DMS153 (cell line): ENCODE results near the gene IGSF9B.

Experiments
- DNase-seq: peaks from one replicate; lab custom pipeline; 2025; lab: John Stamatoyannopoulos, UW

The IGSF9B gene

DNA sequence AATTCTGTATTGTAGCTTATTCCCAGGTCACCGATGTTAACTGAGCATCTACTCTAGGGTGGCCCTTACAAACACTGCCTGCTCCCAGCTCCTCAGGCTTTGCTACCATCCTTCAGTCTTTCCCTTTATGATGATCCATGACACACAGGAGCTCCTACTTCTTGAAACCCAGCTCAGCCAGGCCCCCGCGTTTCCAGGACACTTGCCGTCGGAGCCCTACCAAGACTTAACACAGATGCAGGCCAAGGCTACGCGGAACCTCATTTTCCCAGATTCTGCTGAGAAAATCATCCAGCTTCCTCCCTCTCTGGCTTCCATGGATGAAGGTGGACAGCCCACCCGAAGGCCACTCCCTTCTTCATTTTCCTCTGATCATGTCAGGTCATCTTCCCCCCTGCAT, 18.6 kb downstream of the IGSF9B start:
- DNase-seq, result no peak

DNA sequence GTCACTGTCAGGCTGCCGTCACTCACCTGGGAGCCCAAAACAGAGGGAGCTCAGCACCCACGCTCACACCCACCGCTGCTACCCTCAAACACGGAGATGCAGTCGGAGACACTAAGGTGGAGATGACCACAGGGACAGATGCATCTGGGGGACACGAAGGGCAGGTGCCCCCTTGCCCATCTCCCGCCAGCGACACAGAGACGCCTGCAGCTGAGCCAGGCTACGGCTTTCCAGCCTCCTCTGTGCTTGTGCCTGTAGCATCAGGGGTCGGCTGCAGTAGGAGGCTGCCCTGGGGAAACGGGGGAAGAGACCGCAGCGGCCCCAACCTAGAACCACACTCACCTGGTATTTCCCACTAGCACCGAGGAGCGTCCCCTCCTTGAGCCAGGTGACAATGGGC, 19.3 kb downstream of the IGSF9B start:
- DNase-seq, result no peak

DNA sequence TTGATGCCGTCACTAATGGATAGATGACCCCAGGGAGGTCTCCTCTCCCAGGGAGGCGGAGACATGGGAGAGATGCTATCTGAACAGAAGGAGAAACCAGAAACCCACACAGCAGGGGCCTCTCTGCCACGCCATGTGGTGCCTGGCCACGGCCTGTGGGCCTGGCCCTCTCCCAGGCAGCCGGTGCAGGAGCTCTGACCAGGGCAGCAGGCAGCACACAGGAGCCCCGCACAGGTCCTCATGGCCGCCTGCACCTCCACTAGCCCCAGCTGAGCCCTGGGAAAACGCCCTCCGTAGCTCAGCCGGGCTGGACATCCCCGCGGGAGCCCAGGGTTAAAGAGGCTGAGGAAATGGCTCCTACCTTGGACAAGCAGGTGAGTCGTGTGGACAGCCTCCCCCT, 19.8 kb downstream of the IGSF9B start:
- no peak for DNase-seq

DNA sequence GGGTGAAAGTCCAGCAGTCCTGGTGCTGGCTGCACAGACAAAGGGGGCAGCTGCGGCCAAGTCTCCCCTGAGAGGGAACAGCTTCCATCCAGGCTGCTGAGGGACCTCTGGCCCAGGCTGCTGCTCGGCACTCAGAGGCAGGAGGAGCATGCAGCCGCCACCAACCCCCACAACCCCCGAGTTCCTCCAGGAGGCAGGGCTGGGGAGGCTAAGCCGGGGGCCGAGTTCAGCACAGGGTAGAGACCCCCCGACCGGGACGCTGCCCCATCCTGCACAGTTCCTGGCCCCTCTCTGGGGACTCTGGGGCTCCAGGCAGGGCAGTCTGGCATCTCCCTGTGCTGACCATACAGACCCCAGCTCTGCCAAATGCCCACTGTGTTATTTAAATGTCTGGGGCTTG, 20.2 kb downstream of the IGSF9B start:
- no peak for DNase-seq

DNA sequence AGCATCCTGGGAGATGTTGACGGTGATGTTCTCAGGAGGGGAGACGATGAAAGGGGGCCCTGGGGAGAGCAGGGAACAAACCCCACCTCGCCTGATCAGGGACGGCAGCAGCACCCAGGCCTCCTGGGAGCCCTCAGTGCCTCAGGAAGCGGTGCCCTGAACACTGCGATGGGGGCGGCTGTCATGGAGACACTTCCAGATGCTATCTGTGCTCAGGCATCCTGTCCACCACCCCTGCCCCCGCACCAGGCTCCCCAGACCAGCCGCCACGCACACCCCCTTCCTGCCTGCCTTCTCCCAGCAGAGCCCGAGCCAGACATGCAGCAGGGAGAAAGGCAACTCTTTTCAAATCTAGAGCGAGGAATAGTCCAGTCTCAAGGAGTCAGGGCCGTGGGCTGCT, 20.6 kb downstream of the IGSF9B start:
- no peak for DNase-seq

DNA sequence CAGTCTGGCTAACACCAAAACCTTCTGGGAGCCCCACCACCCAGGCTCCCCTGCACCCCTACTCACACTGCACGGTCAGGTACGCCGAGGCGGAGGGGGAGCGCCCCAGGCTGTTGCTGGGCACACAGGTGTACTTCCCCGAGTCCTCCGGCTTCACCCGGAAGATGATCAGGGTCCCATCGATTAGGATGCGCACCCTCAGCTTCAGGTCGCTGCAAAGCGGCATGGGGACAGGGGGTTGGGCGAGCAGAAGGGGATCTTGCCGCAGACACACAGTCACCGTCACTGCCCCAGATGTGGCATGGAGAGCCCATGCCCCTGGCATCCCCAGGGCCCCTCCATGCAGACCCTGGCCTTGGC, 21.2 kb downstream of the IGSF9B start:
- no peak for DNase-seq

DNA sequence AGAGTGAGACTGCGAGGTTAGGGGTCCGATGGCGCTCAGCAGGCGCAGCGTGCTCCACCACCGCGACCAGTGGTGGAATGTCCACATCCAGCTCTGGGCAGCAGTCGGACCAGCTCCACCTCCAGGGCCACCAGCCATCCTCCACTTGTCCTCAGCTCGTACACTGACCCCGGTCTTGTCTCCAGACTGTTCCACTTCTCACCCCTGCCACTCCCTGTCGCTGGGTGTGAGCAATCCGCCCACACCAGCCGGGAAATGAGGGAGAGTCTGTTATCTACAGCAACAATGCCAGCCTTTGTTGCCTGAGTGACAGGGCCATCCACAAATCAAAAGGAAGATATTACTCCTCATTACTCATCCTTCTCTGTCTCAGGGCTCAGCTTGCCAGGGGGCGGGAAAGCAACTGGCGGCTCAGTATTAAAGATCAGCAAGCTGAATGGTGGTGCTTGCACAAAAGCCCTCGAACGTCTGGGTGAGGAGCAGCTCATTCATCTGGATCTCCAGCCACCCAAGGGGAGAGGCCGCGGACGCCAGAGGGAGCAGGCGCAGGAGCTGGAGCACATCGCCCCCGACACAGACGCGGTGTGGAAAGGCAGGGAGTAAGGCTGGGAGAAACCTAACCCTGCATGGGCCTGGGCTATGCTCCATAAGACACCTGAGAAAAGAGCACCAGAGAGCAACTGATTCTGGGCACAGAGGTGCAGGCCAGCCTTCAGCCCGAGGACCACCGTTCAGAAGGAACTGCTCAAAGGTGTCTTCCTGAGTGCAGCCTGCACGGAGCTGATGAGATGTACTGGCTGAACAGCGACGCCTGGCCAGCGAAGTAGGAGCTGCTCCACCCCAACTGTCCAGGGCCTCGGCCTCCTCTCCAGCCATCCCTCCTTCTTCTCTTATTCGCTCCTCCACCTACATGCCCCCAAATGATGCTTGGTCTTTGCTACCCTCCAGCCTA, 21.9 kb downstream of the IGSF9B start:
- DNase-seq, result no peak

DNA sequence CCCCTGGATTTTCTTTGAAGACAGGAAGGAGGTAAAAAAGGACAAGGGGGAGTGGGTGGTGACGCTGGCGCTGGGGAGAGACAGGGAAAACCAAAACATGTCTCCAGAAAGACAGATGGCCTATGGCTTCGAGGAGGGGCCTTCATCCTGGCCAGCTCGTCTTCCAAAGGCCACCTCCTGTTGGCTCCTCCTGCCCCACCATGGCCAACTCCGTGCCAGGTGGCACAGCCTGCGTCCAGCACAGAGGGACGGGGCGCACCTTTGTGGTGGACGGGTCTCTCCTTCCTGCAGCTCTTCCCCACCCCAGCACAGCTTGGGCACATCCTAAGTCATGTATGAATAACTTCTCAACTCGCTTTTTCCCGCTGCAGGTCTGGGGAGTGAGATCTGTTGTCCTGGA, 22.7 kb downstream of the IGSF9B start:
- DNase-seq, result no peak

DNA sequence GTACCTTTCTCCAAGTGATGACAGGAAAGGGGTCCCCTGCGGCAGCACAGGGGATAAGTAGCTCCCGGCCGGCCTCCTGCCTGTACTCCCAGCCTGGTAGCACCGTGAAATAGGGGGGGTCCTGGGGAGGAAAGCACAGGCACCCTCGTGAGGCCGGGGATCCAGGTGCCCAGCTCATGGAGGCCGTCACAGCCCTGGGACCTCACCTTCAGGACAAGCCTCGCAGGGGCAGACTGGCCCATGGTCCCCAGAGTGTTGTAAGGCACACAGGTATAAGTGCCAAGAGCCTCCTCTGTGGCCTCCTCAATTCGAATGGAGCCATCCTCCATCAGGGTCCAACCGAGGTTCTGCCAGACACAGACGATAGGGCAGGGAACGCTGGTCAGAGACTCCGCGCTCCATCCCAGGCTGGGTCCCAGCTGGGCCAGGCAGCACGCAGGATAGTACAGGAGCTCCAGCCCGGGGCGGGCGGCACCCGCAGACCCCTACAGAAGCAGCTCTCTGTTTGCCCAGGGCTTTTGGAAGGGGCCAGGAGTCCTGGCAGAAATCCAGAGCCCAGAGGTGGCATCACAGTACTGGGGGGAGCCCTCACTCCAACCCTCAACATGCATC, 25.2 kb downstream of the IGSF9B start:
- DNase-seq, result no peak

DNA sequence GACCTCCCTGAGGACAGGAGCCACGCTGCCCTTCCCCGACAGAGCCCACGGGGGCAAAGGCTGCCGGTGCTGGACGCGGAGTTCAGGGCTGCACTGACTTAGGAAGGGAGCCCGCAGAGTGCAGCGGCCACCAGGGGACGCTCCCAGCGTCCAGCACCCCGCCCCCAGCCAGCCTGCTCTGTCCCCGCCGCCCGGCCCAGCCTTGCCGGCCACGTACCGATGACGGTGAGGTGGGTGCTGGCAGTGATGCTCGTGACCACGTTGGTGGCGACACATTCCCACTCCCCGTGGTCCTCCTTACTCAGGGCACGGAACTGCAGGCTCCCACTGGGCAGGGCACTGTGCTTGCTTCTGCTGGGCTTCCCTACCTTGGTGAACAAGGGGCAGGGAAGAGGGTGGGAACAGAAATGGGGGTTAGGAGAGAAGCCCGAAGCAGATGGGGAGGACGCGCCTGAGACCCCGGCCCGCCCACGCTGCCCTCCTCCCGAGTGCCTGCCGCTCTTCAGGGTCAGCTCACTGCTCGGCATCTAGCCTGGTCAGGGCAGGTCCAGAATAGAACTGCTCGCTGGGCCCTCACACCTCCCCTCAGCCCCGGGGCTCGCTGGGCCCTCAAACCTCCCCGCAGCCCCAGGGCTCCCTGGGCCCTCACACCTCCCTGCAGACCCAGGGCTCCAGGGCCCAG, 25.9 kb downstream of the IGSF9B start:
- DNase-seq, result no peak

DNA sequence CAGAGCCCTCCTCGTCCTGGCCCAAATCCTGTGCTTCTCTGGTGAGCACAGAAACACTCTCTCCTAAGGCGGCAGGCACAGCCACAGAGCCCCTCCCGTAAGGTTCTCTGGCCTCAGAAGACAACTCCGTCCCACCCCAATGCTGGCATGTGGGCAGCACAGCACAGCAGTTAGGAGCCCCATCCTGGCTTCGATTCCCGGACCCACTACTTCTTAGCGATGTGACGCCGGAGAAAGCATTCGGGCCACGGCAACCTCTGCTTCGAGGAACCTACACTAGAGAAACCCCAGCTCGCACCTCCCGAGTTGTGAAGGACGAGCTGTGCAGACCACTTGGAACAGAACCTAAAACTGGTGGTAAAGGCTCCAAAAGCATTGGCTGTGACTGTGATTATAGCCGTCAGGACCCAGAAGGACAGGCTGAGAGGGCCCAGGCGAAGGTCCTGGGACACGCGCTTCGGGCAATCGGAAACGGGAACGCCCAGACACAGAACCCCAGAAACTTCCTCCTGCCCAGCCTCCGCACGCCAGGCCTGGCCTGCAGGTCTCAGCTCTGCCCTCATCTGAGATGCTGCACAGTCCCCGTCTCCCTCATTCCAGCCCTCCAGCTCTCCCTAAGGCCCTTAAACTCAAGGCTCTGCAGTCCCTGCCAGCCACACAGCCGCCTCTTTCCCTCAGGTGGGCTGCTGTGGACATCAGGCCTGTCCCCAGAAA, 26.6 kb downstream of the IGSF9B start:
- DNase-seq, result no peak

DNA sequence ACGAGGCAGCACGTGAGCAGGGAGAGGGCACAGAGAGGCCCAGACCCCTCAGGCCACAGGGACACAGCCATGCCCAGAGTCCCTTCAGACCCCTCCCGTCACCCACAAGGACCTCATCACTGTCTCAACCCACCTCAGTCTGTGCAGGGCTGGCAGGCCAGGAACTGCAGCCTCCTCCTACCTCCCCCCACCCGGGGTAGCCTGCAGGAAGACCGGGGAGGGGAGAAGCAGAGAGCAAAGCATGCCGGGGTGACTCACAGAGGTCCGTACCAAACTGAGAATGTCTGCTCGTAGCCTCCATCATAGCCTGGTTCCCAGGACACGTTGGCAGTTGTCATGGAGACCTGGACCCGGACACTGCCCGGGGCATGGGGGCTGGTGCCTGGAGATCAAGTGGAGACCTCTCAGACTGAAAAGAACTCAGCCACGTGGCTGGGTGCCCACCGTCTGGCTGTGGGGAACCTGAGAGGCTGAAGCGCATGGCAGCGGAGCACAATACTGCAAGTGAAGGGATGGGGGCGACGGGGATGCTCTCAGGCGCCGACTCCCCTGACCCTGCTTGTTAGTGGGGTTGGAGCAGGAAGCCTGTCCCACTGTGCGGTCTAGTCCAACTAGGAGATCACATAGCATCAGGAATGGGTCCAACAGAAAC, 27.2 kb downstream of the IGSF9B start:
- DNase-seq, result no peak

DNA sequence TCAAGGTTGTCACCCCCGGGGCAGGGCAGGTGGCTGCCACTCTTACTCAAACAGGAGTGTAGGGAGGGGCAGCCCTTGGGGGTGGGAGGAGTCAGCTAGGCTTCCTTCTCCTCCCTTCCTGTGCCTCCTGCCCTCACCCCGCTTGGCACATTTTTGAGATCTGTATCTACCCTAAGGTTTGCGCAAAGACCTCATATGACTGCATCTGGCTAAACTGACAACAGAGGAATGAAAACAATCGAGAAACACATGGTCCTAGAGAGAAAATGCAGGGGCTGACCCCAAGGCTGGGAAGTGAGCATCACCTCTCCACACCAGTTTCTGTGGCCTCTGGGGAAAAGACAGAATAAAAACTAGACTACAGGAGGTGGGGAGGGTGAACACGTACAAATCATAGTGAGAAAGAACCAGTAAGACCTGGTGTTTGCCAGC, 28.1 kb downstream of the IGSF9B start:
- peak; percentile 47 for DNase-seq

DNA sequence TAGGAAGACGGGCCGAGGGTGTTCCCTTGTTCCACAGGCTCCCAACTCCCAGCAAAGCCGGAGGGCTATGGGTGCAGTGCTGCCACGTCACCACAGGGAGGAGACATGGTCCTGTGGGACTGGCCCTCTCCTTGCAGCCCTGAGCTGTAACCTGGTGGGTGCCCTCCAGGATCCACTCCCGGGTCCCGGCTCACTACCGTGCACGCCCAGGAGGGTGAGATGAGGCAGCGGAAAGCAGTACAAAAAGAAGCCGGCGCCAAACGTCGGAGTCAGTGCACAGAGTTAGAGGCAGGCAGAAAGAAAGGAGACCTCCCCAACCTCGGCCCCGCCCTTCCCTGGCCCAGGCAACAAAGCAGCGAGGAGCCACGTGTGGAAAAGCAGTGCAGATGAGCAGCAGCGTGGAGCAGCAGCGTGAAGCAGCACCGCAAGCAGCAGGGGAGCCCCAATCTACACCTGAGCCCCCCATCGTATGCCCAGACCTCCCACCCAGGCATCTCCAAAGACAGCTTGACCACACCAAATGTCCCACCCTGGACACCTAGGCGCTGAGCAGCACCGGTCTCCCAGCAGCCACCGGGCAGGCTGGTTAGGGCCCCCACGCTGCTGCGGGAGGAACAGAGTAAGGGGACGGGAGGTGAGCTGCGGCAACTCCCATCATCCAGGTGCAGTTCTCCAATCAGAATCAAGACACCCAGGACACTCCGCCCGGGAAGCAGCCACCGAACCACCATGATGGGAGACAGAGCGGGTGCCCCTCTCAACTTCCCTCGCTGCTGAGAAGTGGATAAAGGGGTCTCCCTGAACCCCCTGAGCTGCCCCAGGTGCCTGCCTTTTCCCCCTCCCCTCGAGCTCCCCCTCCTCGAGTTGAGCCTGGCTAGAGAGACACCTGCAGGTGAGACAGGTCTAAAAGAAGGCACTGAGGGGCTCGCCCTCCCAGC, 28.8 kb downstream of the IGSF9B start:
- peak; percentile 70 for DNase-seq

DNA sequence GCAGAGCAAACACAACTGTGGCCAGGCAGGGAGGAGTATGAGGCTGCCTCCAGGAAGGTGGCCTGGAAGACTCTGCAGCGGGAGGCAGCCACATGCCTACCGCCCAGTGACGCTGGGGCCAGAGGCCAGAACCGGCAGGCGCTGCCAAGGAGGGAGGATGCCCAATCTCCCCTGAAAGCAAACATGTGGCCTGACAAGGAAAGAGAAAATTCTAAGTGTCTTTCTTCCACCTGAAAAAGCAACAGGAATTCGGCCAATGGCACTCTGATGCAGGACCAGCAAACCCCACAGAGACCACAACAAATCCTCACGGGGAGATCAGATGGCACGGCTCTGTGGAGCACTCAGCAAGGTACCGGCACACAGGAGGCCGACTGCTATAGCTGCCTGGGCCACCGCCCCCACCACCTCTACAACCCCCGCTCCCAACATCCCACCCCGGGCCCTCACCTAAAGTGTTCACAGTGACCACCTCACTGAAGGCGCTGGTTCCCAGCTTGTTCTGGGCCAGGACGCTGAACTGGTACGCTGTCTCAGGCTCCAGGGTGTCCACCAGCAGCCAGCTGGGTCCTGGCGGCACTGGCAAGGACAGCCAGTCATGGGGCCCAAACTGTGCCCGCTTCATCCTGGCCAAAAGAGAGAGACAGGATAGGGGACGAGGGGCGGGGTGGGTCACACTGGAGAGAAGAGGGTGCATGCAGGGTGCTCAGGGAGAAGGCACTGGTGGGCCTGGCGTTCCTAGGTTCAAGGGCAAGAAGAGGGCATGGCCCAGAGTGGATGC, 30.1 kb downstream of the IGSF9B start:
- DNase-seq, result no peak

DNA sequence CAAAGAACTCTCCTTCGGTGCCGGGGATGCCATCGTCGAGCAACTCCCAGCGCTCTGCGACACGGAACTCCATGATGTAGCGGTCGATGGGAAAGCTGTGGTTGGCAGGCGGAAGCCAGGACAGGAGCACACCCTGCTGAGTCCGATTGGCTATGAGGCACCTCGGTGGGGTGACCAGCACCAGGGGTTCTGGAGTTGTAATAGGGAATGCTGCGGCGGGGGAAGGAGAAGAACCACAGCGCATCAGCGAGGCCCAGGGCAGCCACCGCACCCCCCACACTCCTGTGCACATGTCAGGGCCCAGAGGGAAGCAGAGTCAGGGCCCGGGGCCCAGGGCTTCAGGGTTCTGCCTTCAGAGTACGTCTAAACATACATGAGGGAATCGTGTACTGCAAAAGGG, 31.0 kb downstream of the IGSF9B start:
- no peak for DNase-seq

DNA sequence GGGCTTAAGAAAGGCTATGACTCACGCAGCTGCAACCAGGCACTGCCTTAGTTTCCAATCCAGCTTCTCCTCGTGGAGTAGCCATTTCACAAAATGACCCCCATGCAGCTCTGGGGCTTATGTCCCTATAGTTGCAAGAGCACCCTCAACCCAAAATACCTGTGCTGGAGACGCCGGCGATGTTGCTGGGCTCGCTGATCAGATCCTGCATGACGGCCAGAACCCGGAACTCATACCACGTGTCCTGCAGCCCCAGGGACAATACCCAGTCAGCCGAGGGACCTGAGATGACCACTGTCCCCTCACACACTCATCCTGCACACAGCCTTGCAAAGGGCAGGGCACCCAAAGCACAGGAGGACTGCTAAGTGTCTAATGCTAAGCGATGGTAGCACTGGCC, 32.1 kb downstream of the IGSF9B start:
- DNase-seq, result no peak

DNA sequence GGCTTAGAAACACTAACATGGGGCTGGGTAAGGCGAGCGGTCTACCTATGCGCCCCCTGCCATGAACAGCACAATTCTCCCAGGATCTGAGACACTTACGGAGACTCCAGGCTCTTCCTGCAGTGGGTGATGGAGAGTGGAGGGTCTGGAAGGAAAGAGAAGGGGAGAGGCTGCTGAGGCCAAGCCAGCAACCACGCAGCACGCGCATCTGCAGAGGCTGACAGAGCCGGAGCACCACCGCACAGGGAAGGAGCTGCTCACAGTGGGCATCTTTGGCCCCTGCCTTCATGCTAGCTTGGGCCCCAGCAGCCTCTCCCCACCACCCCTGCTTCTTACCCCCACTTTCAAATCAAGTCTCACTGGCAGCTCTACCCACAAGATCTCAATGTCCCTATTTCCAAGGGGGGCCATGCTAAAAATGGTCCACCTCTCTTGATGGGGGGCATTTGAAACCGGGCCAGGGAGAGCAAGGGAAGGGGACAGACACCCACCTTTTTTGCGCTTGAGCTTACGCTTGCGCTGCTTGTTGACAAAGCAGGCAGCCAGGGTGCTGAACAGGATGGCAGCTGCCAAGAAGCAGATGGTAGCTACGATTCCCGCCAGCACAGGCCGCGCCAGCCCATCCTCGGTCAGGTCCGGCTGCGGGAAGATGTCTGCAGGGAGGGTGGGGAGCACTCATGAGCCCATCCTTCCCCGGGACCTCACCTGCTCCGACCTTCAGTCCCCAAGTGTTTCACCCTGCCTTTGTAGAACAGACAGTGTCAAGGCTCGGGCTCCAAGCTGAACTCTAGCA, 34.5 kb downstream of the IGSF9B start:
- DNase-seq, result no peak

DNA sequence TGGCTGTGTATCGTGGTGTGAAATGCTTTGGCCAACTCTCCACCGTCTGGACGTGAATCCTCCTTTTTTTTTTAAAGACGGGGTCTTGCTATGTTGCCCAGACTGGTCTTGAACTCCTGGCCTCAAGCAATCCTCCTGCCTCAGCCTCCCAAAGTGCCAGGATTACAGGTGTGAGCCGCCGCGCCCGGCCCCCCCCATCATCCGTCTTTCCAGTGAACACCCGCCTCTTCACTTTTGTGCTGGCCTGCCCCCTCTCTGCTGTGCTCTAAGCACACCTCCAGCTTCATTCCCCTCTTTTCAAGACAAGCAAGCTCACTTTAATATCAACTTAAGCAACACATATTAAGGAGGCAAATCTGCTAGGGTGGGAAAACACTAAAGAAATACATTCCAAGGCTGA, 35.3 kb downstream of the IGSF9B start:
- no peak for DNase-seq
